HEK293T (cell line): Measurements from ENCODE around the gene IL17RC.

ENCODE experiments used
- BHLHE40 ChIP-seq: fragments of 450-650 bp; IDR thresholded peaks from 2 replicates; pipeline ENCODE4 v1.6.1; 2016; ENCODE audit warnings: mild to moderate bottlenecking, moderate library complexity, borderline replicate concordance
- CTBP1 ChIP-seq: fragments of 450-650 bp; IDR thresholded peaks from 2 replicates; pipeline ENCODE4 v1.6.1; 2016; ENCODE audit warnings: borderline replicate concordance
- ELF4 ChIP-seq: fragments of 450-650 bp; IDR thresholded peaks from 2 replicates; pipeline ENCODE4 v1.6.1; 2017; ENCODE audit warnings: antibody characterized with exemption
- FOXA1 ChIP-seq: fragments of 450-650 bp; IDR thresholded peaks from 2 replicates; pipeline ENCODE4 v1.6.1; 2016; ENCODE audit warnings: mild to moderate bottlenecking
- FOXK2 ChIP-seq: fragments of 450-650 bp; IDR thresholded peaks from 2 replicates; pipeline ENCODE4 v1.6.1; 2016; ENCODE audit warnings: mild to moderate bottlenecking
- L3MBTL2 ChIP-seq: fragments of 450-650 bp; conservative IDR thresholded peaks from 2 replicates; pipeline ENCODE4 v1.6.1; 2016; ENCODE audit warnings: mild to moderate bottlenecking
- NFRKB ChIP-seq: fragments of 450-650 bp; IDR thresholded peaks from 2 replicates; pipeline ENCODE4 v1.6.1; 2016; ENCODE audit warnings: mild to moderate bottlenecking, moderate library complexity
- SP1 ChIP-seq: fragments of 450-650 bp; IDR thresholded peaks from 2 replicates; pipeline ENCODE4 v1.6.1; 2017
- SUZ12 ChIP-seq: fragments of 450-650 bp; IDR thresholded peaks from 2 replicates; pipeline ENCODE4 v1.6.1; 2016; ENCODE audit warnings: mild to moderate bottlenecking

DNA sequence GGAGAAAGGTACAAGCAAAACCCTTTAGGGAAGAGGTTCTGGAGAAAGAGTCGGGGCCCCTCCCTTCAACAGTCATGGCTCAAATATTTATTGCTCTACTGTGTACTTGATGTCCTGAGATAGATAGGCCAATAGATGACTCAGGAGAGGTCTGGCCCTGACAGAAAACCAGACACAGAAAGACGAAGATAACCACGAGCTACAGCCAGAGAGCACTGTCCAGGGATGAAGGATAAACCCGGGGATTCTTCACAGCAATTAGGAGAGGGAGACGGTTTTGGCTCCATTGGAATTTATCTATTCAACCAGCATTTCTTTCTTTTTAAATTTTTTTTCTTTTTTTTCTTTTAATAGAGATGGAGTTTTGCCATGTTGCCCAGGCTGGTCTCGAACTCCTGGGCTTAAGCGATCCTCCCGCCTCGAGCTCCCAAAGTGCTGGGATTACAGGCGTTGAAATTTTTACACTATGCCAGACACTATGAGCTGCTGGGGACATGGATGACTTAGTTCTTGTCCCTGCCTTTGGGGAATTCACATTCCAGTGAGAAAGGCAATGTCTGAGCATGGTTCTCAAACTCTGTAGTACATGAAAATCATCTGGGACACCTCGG, 32.2 kb upstream of the IL17RC start:
- TF ChIP-seq FOXK2 (no peak), SUZ12 (no peak), BHLHE40 (no peak), FOXA1 (no peak), SP1 (no peak), L3MBTL2 (no peak), NFRKB (no peak), CTBP1 (no peak), ELF4 (no peak)
